Fibroblast of villous mesenchyme (primary cell): ENCODE measurements around the gene CD8B2. TPM values are rescaled to one million over a fixed set of nuclear protein-coding genes. Genes with fewer than 3 reads are reported as not detected.
"Not testable (repeated sequence)": the region's sequence is repeated elsewhere in the genome, so short reads cannot be mapped to it uniquely, and the experiment has no call there.

Source experiments
- DNase-seq: peaks from one replicate; pipeline ENCODE4 v3.0.0-alpha.2; 2010; ENCODE audit warnings: low read depth
- H3K4me3 ChIP-seq: 2 replicates; pipeline ENCODE4 v1.5.1; 2011; ENCODE audit warnings: low read depth, mild to moderate bottlenecking, low read length
- CTCF ChIP-seq: IDR thresholded peaks from 2 replicates; pipeline ENCODE4 v1.5.1; 2012; ENCODE audit warnings: low read depth, mild to moderate bottlenecking, low read length; ENCODE audit not compliant: insufficient read depth
- total RNA-seq: library from RNA; depleted of rRNA; stranded (reverse); fragments of >200 nt; gene quantifications from 2 replicates; pipeline ENCODE4 v1.2.3, GENCODE V29; 2012

Gene CD8B2
- total RNA-seq, 1 donor: not detected

- H3K4me3 ChIP-seq: no peak overlapping the region
- no peak for DNase-seq
- TF ChIP-seq CTCF: no peak
Measured at GRCh38 chr2:106547164-106547903, 60.2 kb downstream of the CD8B2 start.

GRCh38 chr2:106551417-106552130 lies 64.4 kb downstream of the CD8B2 start:
- H3K4me3 ChIP-seq: no peak overlapping the region
- no peak for TF ChIP-seq CTCF
- no peak for DNase-seq

GRCh38 chr2:106552921-106553320 lies 65.8 kb downstream of the CD8B2 start:
- H3K4me3 ChIP-seq: no peak overlapping the region
- DNase-seq: no peak
- no peak for TF ChIP-seq CTCF

GRCh38 chr2:106553321-106553720 lies 66.2 kb downstream of the CD8B2 start:
- no peak overlapping the region for H3K4me3 ChIP-seq
- no peak for TF ChIP-seq CTCF
- DNase-seq: no peak

- DNase-seq: no peak
- TF ChIP-seq CTCF: no peak
- no peak overlapping the region for H3K4me3 ChIP-seq
Measured at GRCh38 chr2:106554411-106554810, 67.2 kb downstream of the CD8B2 start.

GRCh38 chr2:106555053-106555452 lies 67.9 kb downstream of the CD8B2 start:
- no peak for DNase-seq
- H3K4me3 ChIP-seq: no peak overlapping the region
- TF ChIP-seq CTCF: no peak

GRCh38 chr2:106559786-106560185 lies 72.6 kb downstream of the CD8B2 start:
- DNase-seq, H3K4me3 ChIP-seq: not testable (repeated sequence)
